Tongue (tissue), 2 donors: ENCODE results near the gene CACNG6. TPM values are rescaled to one million over a fixed set of nuclear protein-coding genes. Genes with fewer than 3 reads are reported as not detected.
"Not testable (repeated sequence)": the region's sequence is repeated elsewhere in the genome, so short reads cannot be mapped to it uniquely, and the experiment has no call there.

Experiments
- DNase-seq: peaks from one replicate; pipeline ENCODE4 v3.0.0-alpha.2; 2015
- total RNA-seq: library from RNA; depleted of rRNA; stranded (reverse); fragments of >200 nt; gene quantifications from one replicate; pipeline ENCODE4 v1.2.3, GENCODE V29; 2014

Gene CACNG6, protein sequence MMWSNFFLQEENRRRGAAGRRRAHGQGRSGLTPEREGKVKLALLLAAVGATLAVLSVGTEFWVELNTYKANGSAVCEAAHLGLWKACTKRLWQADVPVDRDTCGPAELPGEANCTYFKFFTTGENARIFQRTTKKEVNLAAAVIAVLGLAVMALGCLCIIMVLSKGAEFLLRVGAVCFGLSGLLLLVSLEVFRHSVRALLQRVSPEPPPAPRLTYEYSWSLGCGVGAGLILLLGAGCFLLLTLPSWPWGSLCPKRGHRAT
- 22.2 TPM for total RNA-seq

GRCh38 chr19:53991224-53992113 is at the start of gene CACNG6:
Gene CACNG6, plus strand, starts transcription at chr19:53991637. Its CDS starts 1,241 bp downstream, at chr19:53992878.
- peak; percentile 89 for DNase-seq

DNA sequence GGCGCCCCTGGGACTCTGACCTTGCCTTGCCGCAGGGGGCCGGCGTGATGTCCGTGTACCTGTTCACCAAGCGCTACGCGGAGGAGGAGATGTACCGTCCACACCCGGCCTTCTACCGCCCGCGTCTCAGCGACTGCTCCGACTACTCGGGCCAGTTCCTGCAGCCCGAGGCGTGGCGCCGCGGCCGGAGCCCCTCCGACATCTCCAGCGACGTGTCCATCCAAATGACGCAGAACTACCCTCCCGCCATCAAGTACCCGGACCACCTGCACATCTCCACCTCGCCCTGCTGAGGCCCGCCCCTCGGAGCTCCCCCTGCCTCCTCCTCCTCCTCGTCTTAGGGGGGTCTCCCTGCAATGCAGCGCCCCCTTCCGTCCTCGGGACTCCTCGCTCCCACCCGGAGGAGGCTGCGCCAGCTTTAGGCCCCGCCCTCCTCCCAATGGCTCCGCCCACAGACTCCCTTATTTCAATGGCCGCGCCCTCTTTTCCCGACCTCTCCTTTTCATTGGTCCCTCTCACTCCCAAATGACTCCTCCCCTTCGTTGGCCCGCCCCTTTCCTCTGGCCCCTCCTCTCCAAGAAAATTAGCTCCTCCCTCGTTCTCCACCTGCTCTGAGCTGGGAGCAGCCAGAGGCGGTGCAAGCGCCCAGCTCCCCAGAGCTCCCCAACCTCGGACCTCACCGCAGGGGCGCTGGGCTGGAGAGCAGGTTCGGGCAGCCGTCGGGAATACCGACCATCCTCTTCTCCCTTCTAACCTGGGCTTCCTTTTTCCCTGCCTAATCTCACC is 49.2 kb upstream of the CACNG6 start:
- DNase-seq = no peak

DNA sequence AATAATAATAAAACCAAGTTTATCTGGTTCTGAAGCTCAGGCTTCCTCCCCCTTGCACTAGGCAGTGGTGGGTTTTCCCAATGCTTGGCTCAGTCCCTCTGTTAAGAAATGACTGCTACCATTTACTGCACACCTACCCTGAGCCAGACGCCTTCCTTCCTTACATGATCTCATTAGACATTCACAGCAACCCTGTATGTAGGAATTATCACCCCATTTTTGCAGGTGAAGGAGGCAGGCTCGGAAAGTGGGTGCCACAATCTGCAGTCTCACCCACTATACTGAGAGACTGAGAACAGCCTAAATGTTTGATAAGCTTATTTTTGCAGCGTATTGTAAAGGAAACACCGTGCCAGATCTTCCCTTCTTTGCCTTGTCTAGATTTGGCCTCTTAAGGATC is 47.0 kb upstream of the CACNG6 start:
- DNase-seq = no peak

DNA sequence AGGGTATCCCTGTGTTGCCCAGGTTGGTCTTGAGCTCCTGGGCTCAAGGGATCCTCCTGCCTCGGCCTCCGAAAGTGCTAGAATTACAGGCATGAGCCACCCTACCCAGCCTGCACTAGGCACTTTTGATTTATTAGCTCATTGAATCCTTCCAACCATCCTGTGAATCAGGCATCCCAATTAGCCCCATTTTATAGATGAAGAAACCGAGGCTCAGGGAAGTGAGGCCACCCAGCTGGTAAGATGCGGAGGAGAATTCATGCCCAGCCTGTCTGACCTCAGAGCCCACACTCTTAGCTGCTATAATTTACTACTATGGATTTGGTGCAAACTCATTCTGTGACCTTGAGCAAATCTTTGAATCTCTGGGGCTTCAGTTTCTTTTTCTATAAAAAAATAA is 46.5 kb upstream of the CACNG6 start:
- no peak for DNase-seq

GRCh38 chr19:53945441-53945840 is 46.0 kb upstream of the CACNG6 start:
- DNase-seq = no peak

GRCh38 chr19:53945998-53946397 is 45.4 kb upstream of the CACNG6 start:
- DNase-seq = no peak

GRCh38 chr19:53947624-53948023 is 43.8 kb upstream of the CACNG6 start:
- DNase-seq = no peak

GRCh38 chr19:53948611-53949010 is 42.8 kb upstream of the CACNG6 start:
- DNase-seq = not testable (repeated sequence)

- no peak for DNase-seq
Measured at GRCh38 chr19:53951436-53951835, 40.0 kb upstream of the CACNG6 start.

GRCh38 chr19:53951947-53952346 is 39.5 kb upstream of the CACNG6 start:
- no peak for DNase-seq

- no peak for DNase-seq
Measured at GRCh38 chr19:53953383-53953782, 38.1 kb upstream of the CACNG6 start.

DNA sequence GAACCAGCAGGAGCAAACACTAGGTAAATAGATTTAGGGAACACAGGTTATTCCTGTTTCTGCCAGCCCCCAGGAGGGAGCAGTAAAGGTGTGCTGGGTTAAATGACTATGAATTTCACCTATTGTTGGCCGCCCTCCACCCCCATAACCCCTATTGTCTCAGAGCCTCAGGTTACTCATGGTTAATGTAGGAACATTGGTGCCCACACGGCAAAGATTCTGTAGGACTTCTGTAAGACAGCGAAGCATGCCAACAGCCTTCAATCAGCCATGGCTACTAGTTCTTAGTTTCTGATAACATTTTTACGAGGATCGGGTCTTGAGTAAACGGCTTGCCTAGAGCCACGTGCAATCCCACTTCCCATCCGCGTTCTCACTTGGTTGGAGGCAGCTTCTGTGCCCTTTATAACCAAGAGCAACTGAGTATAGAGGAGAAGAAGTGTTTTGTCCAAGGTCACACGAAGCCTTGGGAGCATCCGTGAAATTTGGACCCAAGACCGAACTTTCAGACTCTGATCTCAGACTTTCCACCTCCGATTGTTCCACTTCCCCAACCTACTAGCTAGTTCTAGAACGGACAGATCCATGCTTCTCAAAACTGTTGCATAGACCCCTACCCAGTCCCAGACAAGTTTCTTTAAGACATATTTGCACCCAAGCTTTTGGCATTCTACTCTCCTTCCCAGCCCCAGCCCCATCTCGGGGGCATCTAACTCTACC is 33.8 kb upstream of the CACNG6 start:
- DNase-seq = no peak

- no peak for DNase-seq
Measured at GRCh38 chr19:53958168-53958571, 33.3 kb upstream of the CACNG6 start.

DNA sequence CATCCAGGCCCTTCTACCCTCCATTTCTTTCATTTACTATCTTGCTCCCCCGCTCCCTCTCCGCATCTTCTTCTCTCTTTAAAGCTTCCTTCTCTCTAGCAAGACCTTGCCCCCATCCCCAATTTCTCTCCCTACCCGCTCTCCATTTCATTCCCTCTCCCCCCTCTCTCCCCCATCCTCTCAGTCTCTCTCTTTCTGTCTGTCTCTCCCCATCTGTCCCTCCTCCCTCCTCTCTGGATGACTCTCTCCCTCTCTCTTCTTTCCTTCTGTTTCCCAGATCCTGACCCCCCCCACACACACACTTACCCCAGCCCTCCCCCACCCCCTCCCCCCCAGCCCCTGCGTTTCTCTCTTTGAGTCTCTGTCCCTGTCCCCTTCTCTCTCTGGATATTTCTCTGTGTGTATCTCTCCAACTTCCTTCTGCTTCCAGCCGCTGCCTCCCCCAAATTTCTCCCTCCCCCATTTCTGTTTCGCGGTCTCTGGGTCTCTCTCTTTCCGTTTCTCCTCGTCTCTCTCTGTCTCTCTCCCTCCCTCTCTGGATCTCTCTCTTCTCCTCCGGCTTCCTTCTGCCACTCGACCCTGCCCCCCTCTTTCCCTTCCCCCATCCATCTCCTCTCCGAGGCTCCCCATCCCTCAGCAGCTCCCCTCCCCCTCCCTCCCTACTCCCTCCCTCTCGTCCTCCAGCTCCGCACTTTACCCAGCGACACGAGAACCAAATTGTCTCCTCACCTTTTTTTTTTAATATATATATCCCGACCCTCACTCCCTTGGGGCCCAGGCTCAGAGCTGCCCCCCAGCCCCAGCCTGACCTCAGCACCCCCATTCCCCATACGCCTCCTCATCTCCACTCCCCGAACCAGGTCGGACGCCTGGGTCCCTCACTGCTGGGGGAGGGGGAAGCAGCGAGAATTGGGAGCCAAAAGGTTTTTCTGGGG is 32.3 kb upstream of the CACNG6 start:
- DNase-seq = no peak

- no peak for DNase-seq
Measured at GRCh38 chr19:53960187-53960586, 31.2 kb upstream of the CACNG6 start.

- DNase-seq = no peak
Measured at GRCh38 chr19:53960886-53961285, 30.6 kb upstream of the CACNG6 start.

DNA sequence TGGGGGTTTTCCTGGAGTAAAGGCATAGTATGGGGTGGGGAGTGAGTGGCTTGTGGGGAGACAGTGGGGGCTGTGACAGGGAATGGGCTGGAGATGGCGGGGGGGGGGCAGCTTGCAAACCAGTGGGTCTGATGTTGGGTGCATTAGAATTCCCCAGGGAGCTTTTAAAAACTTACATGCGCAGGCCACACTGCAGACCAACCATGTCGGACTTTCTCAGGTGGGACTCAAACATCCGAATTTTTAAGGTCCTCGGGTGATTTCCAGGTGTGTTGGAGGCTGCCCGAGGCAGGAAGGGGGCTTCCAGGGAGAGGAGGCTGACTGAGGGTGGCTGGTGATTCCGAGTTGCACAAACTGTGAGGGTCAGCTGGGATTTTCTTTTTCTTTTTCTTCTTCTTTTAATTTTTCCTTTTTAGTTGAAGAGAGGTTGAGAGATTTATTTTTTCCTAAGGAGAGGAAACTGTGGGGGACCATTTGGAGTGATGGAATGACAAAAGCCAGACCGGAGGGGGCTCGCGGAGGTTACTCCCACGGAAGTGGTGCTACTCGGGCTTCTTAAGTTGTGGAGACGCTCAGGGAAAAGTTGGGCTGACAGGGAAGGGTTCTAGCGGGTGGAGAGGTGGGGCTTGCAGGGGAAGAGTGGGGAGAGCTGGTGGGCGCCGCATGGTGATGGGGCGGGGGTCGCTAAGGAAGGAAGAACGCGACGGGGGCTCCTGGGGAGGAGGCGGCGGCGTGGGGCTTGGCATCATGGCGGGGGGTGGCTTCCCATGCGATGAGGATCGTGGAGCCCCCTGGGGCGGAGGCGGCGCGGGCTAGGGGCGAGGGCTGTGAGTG is 29.7 kb upstream of the CACNG6 start:
- DNase-seq = no peak

GRCh38 chr19:53962887-53963431 is 28.5 kb upstream of the CACNG6 start, which contains the start of gene CACNG8:
Gene CACNG8, plus strand, starts transcription at chr19:53962937.
- DNase-seq = no peak

DNA sequence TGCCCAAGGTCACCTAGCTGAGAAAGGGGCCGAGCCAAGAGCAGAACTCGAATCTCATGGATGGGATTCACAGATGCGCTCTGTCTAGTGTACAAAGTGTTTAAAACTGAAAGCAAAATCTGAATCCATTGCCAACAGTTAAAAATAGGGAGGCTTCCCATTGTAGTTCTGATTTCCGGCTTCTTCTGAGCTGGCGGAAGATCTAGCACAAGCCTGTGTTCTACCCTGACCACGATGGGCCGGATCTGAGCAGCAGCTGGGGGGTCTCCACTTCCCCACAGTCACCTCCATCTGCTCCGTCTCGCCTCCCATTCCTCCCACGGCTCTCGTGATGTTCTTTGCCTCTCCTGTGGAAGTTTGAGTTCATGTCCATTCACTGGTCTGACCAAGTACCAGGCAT is 26.3 kb upstream of the CACNG6 start:
- DNase-seq = no peak

DNA sequence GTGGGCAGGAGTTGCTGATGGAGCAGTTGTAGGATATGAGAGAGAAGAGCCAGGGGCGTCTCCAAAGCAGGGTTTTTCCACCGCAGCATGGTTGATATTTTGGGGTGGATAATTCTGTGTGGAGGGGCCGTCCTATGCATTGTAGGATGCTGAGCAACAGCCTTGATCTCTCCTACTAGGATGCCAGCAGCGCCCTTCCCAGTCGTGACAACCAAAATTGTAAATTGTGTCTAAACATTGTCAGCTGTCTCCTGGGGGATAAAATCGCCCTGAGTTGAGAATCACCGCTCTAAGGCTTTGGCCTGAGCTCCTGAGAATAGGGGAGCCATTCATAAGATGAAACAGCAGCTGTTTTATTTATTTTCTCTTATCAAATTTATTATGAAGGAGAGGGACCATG is 24.5 kb upstream of the CACNG6 start:
- DNase-seq = no peak
